ENCODE measurements around the gene TAS2R31.

DNA sequence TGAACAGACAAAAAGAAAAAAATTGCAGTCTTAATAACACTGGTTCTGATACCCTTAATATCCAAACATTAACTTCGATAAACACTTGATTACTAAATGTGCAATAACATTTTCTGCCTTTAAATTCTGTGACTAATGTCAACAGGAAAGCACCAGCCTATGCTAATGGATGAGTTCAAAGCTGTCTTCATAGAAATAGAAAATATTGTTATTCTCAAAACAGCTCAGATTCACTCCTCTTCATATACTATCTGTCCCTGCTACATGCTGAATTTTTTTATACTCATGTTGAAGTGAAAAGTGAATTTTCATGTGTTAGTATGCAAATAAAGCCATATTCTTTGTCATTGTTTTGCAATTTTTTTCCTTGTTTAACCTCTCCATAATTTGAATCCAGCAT is 47.0 kb upstream of the TAS2R31 start:
- TF ChIP-seq EZH2phosphoT487 (IDR thresholded peaks at IDR 0.05; ENCODE audit: insufficient read depth, low read depth) (no peak), EZH2 (IDR thresholded peaks at IDR 0.05; ENCODE audit: insufficient read depth, poor library complexity, severe bottlenecking) (no peak)

All from GM23248 (cell line).